ENCODE measurements around the gene SLC6A20. TPM values are rescaled to one million over a fixed set of nuclear protein-coding genes. Genes with fewer than 3 reads are reported as not detected.

Gene SLC6A20
- total and polyA plus RNA-seq, 2 of the 13 experiments (the other 11 are each of a cell fraction or from before 2014, with no cell fraction given): not detected

DNA sequence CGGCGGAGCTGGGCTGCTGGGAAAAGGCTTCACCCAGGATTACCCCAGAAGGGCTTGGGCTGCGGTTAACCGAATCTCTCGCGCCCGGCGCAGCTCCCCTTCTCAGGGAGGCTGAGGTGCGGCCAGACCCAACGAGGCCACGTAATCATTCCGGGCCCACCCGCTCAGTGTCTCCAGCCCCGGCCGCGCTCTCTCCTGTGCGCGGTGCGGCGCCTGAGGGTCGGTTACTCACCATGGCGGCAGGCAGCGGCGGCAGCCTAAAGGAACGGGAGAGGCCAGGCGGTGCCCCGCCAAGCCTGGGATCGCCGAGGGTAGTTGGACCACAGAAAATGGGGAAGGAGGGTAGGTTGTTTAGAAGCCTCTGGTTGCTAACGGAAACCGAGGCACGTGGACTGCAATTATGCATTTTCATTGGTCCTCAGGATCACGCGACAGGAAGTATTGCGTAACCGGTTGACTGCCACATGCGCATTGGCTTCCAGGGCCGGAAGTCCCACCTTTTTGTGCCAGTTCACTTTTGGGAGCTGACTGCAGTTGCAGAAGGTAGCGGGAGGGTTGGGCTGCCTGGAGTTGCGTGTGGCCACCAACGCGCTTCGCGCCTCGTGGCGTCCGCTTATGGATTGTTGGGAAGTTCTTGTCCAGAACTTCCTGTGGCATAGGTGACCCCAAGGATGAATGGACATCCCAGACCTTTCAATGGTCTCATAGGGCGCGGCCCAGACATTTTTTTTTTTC lies 45.6 kb upstream of the SLC6A20 start, which contains the start of gene LZTFL1 (continued):
- TF ChIP-seq, protein P1, sequence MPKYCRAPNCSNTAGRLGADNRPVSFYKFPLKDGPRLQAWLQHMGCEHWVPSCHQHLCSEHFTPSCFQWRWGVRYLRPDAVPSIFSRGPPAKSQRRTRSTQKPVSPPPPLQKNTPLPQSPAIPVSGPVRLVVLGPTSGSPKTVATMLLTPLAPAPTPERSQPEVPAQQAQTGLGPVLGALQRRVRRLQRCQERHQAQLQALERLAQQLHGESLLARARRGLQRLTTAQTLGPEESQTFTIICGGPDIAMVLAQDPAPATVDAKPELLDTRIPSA (CRISPR knock-in tag; IDR thresholded peaks at IDR 0.05; ENCODE audit: borderline replicate concordance): no peak
- TF ChIP-seq HDAC1 (CRISPR knock-in tag; IDR thresholded peaks at IDR 0.05): peak; percentile 97
- peak; percentile 79 for TF ChIP-seq HOXD1 (CRISPR knock-in tag; IDR thresholded peaks at IDR 0.05)
- TF ChIP-seq CCDC6 (CRISPR knock-in tag; IDR thresholded peaks at IDR 0.05): no peak
- no peak; the same call in 1 of the 2 replicates for TF ChIP-seq NR2F2 (IDR thresholded peaks at IDR 0.05; ENCODE audit: borderline replicate concordance, low read depth)
- 0 out of 2 replicates have a peak, but pooled peaks have one; percentile 29 for TF ChIP-seq ZSCAN30 (CRISPR knock-in tag; IDR thresholded peaks at IDR 0.05)
- TF ChIP-seq ZNF672 (CRISPR knock-in tag; IDR thresholded peaks at IDR 0.05): no peak
- no peak for TF ChIP-seq CC2D1A (CRISPR knock-in tag; IDR thresholded peaks at IDR 0.05)
- TF ChIP-seq CEBPG (CRISPR knock-in tag; IDR thresholded peaks at IDR 0.05): peak; percentile 98
- peak; percentile 37; the same call in 1 of the 2 replicates for TF ChIP-seq ZNF331 (CRISPR knock-in tag; IDR thresholded peaks at IDR 0.05)
- peak; percentile 97; the same call in 1 of the 2 replicates for TF ChIP-seq FOXK1 (CRISPR knock-in tag; IDR thresholded peaks at IDR 0.05; ENCODE audit: borderline replicate concordance, low read depth)
- TF ChIP-seq NFKBIZ (CRISPR knock-in tag; IDR thresholded peaks at IDR 0.05): no peak
- no peak; the same call in 1 of the 2 replicates for TF ChIP-seq KDM3A (CRISPR knock-in tag; IDR thresholded peaks at IDR 0.05; ENCODE audit: low read depth)
- no peak for TF ChIP-seq ZFYVE20 (CRISPR knock-in tag; IDR thresholded peaks at IDR 0.05; ENCODE audit: borderline replicate concordance, low read depth)
- TF ChIP-seq PHF8 (CRISPR knock-in tag; IDR thresholded peaks at IDR 0.05): peak; percentile 87
- TF ChIP-seq ZNF550 (CRISPR knock-in tag; IDR thresholded peaks at IDR 0.05; ENCODE audit: borderline replicate concordance): 0 out of 2 replicates have a peak, but pooled peaks have one; percentile 51
- TF ChIP-seq ZNF264 (CRISPR knock-in tag; IDR thresholded peaks at IDR 0.05): no peak; the same call in 1 of the 2 replicates
- TF ChIP-seq, protein P2, sequence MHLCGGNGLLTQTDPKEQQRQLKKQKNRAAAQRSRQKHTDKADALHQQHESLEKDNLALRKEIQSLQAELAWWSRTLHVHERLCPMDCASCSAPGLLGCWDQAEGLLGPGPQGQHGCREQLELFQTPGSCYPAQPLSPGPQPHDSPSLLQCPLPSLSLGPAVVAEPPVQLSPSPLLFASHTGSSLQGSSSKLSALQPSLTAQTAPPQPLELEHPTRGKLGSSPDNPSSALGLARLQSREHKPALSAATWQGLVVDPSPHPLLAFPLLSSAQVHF (CRISPR knock-in tag; IDR thresholded peaks at IDR 0.05): no peak
- TF ChIP-seq, protein P3, sequence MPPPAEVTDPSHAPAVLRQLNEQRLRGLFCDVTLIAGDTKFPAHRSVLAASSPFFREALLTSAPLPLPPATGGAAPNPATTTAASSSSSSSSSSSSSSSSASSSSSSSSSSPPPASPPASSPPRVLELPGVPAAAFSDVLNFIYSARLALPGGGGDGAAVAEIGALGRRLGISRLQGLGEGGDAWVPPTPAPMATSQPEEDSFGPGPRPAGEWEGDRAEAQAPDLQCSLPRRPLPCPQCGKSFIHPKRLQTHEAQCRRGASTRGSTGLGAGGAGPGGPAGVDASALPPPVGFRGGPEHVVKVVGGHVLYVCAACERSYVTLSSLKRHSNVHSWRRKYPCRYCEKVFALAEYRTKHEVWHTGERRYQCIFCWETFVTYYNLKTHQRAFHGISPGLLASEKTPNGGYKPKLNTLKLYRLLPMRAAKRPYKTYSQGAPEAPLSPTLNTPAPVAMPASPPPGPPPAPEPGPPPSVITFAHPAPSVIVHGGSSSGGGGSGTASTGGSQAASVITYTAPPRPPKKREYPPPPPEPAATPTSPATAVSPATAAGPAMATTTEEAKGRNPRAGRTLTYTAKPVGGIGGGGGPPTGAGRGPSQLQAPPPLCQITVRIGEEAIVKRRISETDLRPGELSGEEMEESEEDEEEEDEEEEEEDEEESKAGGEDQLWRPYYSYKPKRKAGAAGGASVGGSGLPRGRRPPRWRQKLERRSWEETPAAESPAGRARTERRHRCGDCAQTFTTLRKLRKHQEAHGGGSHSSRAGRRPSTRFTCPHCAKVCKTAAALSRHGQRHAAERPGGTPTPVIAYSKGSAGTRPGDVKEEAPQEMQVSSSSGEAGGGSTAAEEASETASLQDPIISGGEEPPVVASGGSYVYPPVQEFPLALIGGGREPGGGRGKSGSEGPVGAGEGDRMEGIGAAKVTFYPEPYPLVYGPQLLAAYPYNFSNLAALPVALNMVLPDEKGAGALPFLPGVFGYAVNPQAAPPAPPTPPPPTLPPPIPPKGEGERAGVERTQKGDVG (CRISPR knock-in tag; IDR thresholded peaks at IDR 0.05; ENCODE audit: borderline replicate concordance): no peak; the same call in 1 of the 2 replicates
- no peak for TF ChIP-seq IKZF1 (IDR thresholded peaks at IDR 0.05)
- peak; percentile 93 for TF ChIP-seq RFX1 (IDR thresholded peaks at IDR 0.05)
- TF ChIP-seq, protein P4, sequence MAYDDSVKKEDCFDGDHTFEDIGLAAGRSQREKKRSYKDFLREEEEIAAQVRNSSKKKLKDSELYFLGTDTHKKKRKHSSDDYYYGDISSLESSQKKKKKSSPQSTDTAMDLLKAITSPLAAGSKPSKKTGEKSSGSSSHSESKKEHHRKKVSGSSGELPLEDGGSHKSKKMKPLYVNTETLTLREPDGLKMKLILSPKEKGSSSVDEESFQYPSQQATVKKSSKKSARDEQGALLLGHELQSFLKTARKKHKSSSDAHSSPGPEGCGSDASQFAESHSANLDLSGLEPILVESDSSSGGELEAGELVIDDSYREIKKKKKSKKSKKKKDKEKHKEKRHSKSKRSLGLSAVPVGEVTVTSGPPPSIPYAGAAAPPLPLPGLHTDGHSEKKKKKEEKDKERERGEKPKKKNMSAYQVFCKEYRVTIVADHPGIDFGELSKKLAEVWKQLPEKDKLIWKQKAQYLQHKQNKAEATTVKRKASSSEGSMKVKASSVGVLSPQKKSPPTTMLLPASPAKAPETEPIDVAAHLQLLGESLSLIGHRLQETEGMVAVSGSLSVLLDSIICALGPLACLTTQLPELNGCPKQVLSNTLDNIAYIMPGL (CRISPR knock-in tag; IDR thresholded peaks at IDR 0.05; ENCODE audit: borderline replicate concordance in 1 of 2, low read depth in 1 of 2): peak in 1 of 2 experiments; percentile 23; a peak in 1 of 4 replicates
